HepG2 (cell line): ENCODE results near the gene POLR2H. TPM values are rescaled to one million over a fixed set of nuclear protein-coding genes. Genes with fewer than 3 reads are reported as not detected.

Experiments
- ATAC-seq: fragments of 200-7000 bp; cut with Tn5 transposase; 3 replicates; pipeline ENCODE4 v1.9.1; 2020; ENCODE audit warnings: mild to moderate bottlenecking, moderate library complexity
- BruUV-seq: library from RNA; stranded (reverse); fragments of 400-500 nt; replicated peaks from 2 replicates; lab custom pipeline; 2021; lab: Mats Ljungman, UMichigan
- CTCF ChIA-PET: fragments of 300-600 bp; formaldehyde crosslinking; extraction: SDS; loops from one replicate; lab custom pipeline; 2021; ENCODE audit warnings: low total read pairs, inconsistent platforms, low intra/inter-chr PET ratio; lab: Yijun Ruan, JAX
- POLR2A ChIA-PET: fragments of 350-600 bp; sonication (Branson Sonifier 250); formaldehyde crosslinking; loops from one replicate; lab custom pipeline; 2020; ENCODE audit warnings: antibody characterized with exemption, inconsistent platforms; lab: Yijun Ruan, JAX
- DNase-seq: peaks from one replicate; pipeline ENCODE4 v3.0.0-alpha.2; 2015; ENCODE audit warnings: low spot score
- FAIRE-seq: peaks from 3 replicates; lab custom pipeline; 2011; peaks lifted over from hg19 to GRCh38; lab: Jason Lieb, UNC
- H2AFZ ChIP-seq: one replicate; pipeline ENCODE4 v1.6.1; 2011; ENCODE audit warnings: low read length, inconsistent platforms
- H3K27ac ChIP-seq: fragments of 300-600 bp; 3 replicates; pipeline ENCODE4 v1.8.0; 2011; ENCODE audit warnings: mixed run types, mild to moderate bottlenecking, mixed read lengths, low read length, inconsistent platforms; ENCODE audit not compliant: insufficient read depth; ENCODE audit errors: extremely low read length
- H3K27me3 ChIP-seq, 2 experiments: fragments of 200-600 bp in 1 of 2; 2 replicates in 1 of 2; 3 replicates in 1 of 2; pipeline versions ENCODE4 v1.6.0 to v1.8.0; 2011; ENCODE audit warnings: low read length in 2 of 2, mild to moderate bottlenecking in 2 of 2, moderate library complexity in 2 of 2, inconsistent platforms in 1 of 2; ENCODE audit not compliant: insufficient read depth in 2 of 2, control insufficient read depth in 1 of 2
- H3K36me3 ChIP-seq, 2 experiments: fragments of 200-600 bp in 1 of 2; replicated peaks in 1 of 2; 2 replicates in 1 of 2; 3 replicates in 1 of 2; pipeline versions ENCODE4 v1.5.1 to v1.8.0; 2011; ENCODE audit warnings: low read length in 2 of 2, inconsistent platforms in 1 of 2; ENCODE audit not compliant: insufficient read depth in 2 of 2, control insufficient read depth in 1 of 2
- H3K4me1 ChIP-seq: 2 replicates; pipeline ENCODE4 v1.5.1; 2012; ENCODE audit warnings: low read length, inconsistent platforms; ENCODE audit not compliant: insufficient read depth
- H3K4me2 ChIP-seq: 2 replicates; pipeline ENCODE4 v1.6.0; 2011; ENCODE audit warnings: low read depth, low read length, inconsistent platforms
- H3K4me3 ChIP-seq, 3 experiments: fragments of 200-600 bp in 1 of 3; sonication (generic), shearing (Covaris generic) in 1 of 3; replicated peaks in 1 of 3; 2 replicates each; pipeline ENCODE4 v1.5.1; 2011 to 2016; ENCODE audit warnings: low read length in 3 of 3, inconsistent platforms in 2 of 3, low read depth in 2 of 3, mild to moderate bottlenecking in 2 of 3, control low read depth in 1 of 3, mixed read lengths in 1 of 3; ENCODE audit not compliant: insufficient read depth in 1 of 3
- H3K79me2 ChIP-seq: one replicate; pipeline ENCODE4 v1.6.1; 2011; ENCODE audit warnings: low read length, inconsistent platforms; ENCODE audit not compliant: insufficient read depth
- H3K9ac ChIP-seq: 2 replicates; pipeline ENCODE4 v1.6.0; 2011; ENCODE audit warnings: mild to moderate bottlenecking, low read depth, low read length, inconsistent platforms; ENCODE audit not compliant: insufficient read depth
- H3K9me3 ChIP-seq: 2 replicates; pipeline ENCODE4 v1.5.1; 2012; ENCODE audit warnings: mild to moderate bottlenecking, low read length
- H4K20me1 ChIP-seq: 2 replicates; pipeline ENCODE4 v1.6.0; 2011; ENCODE audit warnings: inconsistent platforms, mild to moderate bottlenecking, low read length, moderate library complexity; ENCODE audit not compliant: insufficient read depth
- DNMT1 ChIP-seq: sonication (generic); formaldehyde crosslinking; IDR thresholded peaks from 2 replicates; pipeline ENCODE4 v1.5.1; 2020; ENCODE audit warnings: mild to moderate bottlenecking, missing genetic modification reagents
- KAT2B ChIP-seq: fragments of 150-350 bp; IDR thresholded peaks from 2 replicates; pipeline ENCODE4 v1.6.1; 2014; ENCODE audit warnings: low read depth, low read length, borderline replicate concordance
- PAXIP1 ChIP-seq: sonication (generic); formaldehyde crosslinking; conservative IDR thresholded peaks from 2 replicates; pipeline ENCODE4 v1.4.0; 2020; ENCODE audit warnings: mild to moderate bottlenecking, missing genetic modification reagents, moderate library complexity
- ZBTB8A ChIP-seq: sonication (generic); formaldehyde crosslinking; IDR thresholded peaks from 2 replicates; pipeline ENCODE4 v1.4.0; 2020; ENCODE audit warnings: mild to moderate bottlenecking, low read depth, missing genetic modification reagents, borderline replicate concordance
- ZNF33B ChIP-seq: sonication (generic); formaldehyde crosslinking; IDR thresholded peaks from 2 replicates; pipeline ENCODE4 v1.5.1; 2020; ENCODE audit warnings: mild to moderate bottlenecking, missing genetic modification reagents
- ZNF468 ChIP-seq: sonication (generic); formaldehyde crosslinking; IDR thresholded peaks from 2 replicates; pipeline ENCODE4 v1.8.0; 2022; ENCODE audit warnings: mild to moderate bottlenecking, moderate library complexity, missing genetic modification reagents
- ZNF687 ChIP-seq: sonication (generic); formaldehyde crosslinking; IDR thresholded peaks from 2 replicates; pipeline ENCODE4 v1.5.1; 2020; ENCODE audit warnings: mild to moderate bottlenecking, missing genetic modification reagents, moderate library complexity
- WGBS: methylation state at CpG from one replicate; pipeline ENCODE4 v1.1.6; 2017; ENCODE audit warnings: low lambda C conversion rate; 5-methylcytosine and 5-hydroxymethylcytosine counted together
- in situ Hi-C: cut with HindIII; loops from 2 replicates; pipeline ENCODE4 v1.10.0; 2017; ENCODE audit warnings: low pct_unique_long_range_greater_than_20kb; ENCODE audit not compliant: extremely low pct_ligation_motif_present
- intact Hi-C: fragments of 100-400 bp; cut with micrococcal nuclease; formaldehyde crosslinking; loops from one replicate; pipeline ENCODE4 v1.10.0; 2022; ENCODE audit not compliant: unreplicated experiment
- polyA plus RNA-seq, 8 experiments: library from polyadenylated mRNA; depleted of rRNA in 3 of 8; stranded (reverse) in 7 of 8; unstranded in 1 of 8; fragments of >200 nt; fragmentation: Illumina TruSeq in 4 of 8; extraction: Trizol in 4 of 8; gene quantifications; 2 replicates each; pipeline versions ENCODE4 v1.2.1 to v1.2.3, GENCODE V29; 2011 to 2016; ENCODE audit warnings: low read depth in 4 of 8, missing spikeins in 1 of 8, mixed read lengths in 1 of 8; ENCODE audit not compliant: insufficient read depth in 1 of 8
- total RNA-seq, 5 experiments: library from RNA; depleted of rRNA; stranded (reverse); fragments of >200 nt; fragmentation: Illumina TruSeq; extraction: Trizol; gene quantifications; 2 replicates each; pipeline ENCODE4 v1.2.3, GENCODE V29; 2016; ENCODE audit warnings: low read depth in 1 of 5
- TF ChIP-seq, protein P1 (sequence below): sonication (generic); formaldehyde crosslinking; IDR thresholded peaks from 2 replicates; pipeline ENCODE4 v1.4.0; 2020; ENCODE audit warnings: missing genetic modification reagents
- TF ChIP-seq, protein P2 (sequence below): sonication (generic); formaldehyde crosslinking; IDR thresholded peaks from 2 replicates; pipeline ENCODE4 v1.5.0; 2020; ENCODE audit warnings: missing genetic modification reagents

Gene POLR2H
- total and polyA plus RNA-seq, 2 of the 13 experiments (the other 11 are each of a cell fraction or from before 2014, with no cell fraction given): 118 to 194 TPM

DNA sequence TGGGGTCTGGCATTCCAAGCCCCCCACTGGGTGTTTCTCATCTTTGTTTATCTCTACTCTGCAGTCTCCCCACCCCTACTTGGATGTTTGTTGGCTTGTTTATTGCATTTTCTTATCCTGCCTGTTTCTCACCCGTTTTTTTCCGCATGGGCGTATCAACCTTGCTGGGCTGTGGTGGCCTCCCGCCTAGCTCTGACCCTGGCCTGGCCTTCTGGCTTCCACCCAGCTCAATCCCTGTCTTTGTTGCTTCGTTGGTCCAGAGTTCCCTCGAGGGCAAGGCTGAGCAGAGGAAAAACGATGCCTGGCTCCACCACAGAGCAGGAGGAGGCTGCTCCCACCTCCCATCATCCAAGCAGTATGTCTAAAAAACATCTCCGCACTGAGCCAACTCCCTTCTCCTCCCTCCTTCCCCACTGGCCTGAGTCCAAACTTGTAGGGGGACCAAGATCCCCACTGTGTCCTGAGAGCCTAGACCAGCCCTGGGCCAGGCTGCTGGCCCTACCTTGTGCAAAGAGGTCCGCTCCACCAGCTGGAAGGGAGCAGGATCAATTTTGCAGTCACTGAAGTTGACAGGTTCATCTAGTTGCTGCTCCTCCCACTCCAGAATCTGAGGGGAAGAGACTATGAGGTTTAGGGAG is 9.9 kb upstream of the POLR2H start:
- H3K79me2 ChIP-seq: no peaks in the 10 kb centered on the region
- H3K9ac ChIP-seq: no peak overlapping the region
- no peaks in the 10 kb centered on the region for H3K27me3 ChIP-seq
- H4K20me1 ChIP-seq: no peaks in the 10 kb centered on the region
- H3K4me3 ChIP-seq: no peak overlapping the region
- ATAC-seq: peak; percentile 10; the same call in 2 of the 3 replicates
- CTCF ChIA-PET: no interaction called here
- peaks cover 23% of the 10 kb centered on the region for H3K4me1 ChIP-seq
- intact Hi-C loops: no loop called here
- no peak overlapping the region for H3K4me2 ChIP-seq
- TSS peak; percentile 32 for BruUV-seq
- H3K9me3 ChIP-seq: no peaks in the 10 kb centered on the region
- POLR2A ChIA-PET: interaction anchor here (2.8 kb wide), 1 partner anchor 10 kb away, joined by 11 read pairs; the partner anchor contains the start of genes CLCN2 and POLR2H
- DNase-seq: no peak
- WGBS: 64% methylated on average over 8 of the region's 9 CpGs
- H2AFZ ChIP-seq: no peak overlapping the region
- no peak for FAIRE-seq
- in situ Hi-C loops: loop anchor here (5.0 kb wide), 1 partner anchor 191 kb away; no protein-coding TSS in a partner anchor
- H3K36me3 ChIP-seq: peaks cover 13 to 39% of the 10 kb centered on the region in 2 experiments; a peak in 4 of 5 replicates
- no peak overlapping the region for H3K27ac ChIP-seq
- no peak for TF ChIP-seq PAXIP1 (CRISPR knock-in tag)
- no peak for TF ChIP-seq ZNF33B (CRISPR knock-in tag)
- no peak for TF ChIP-seq ZBTB8A
- no peak for TF ChIP-seq ZNF468 (CRISPR knock-in tag)
- TF ChIP-seq, protein P1, sequence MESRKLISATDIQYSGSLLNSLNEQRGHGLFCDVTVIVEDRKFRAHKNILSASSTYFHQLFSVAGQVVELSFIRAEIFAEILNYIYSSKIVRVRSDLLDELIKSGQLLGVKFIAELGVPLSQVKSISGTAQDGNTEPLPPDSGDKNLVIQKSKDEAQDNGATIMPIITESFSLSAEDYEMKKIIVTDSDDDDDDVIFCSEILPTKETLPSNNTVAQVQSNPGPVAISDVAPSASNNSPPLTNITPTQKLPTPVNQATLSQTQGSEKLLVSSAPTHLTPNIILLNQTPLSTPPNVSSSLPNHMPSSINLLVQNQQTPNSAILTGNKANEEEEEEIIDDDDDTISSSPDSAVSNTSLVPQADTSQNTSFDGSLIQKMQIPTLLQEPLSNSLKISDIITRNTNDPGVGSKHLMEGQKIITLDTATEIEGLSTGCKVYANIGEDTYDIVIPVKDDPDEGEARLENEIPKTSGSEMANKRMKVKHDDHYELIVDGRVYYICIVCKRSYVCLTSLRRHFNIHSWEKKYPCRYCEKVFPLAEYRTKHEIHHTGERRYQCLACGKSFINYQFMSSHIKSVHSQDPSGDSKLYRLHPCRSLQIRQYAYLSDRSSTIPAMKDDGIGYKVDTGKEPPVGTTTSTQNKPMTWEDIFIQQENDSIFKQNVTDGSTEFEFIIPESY: peak; percentile 65
- peak; percentile 51 for TF ChIP-seq ZNF687 (CRISPR knock-in tag)
- TF ChIP-seq, protein P2, sequence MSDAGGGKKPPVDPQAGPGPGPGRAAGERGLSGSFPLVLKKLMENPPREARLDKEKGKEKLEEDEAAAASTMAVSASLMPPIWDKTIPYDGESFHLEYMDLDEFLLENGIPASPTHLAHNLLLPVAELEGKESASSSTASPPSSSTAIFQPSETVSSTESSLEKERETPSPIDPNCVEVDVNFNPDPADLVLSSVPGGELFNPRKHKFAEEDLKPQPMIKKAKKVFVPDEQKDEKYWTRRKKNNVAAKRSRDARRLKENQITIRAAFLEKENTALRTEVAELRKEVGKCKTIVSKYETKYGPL (CRISPR knock-in tag): no peak
- no peak for TF ChIP-seq KAT2B
- no peak for TF ChIP-seq DNMT1 (CRISPR knock-in tag)
